A204.1 (cell line): Measurements from ENCODE around the gene ARMH2.

Experiments used
- FAIRE-seq: peaks from 2 replicates; lab custom pipeline; 2012; peaks lifted over from hg19 to GRCh38; lab: Jason Lieb, UNC

The ARMH2 gene

DNA sequence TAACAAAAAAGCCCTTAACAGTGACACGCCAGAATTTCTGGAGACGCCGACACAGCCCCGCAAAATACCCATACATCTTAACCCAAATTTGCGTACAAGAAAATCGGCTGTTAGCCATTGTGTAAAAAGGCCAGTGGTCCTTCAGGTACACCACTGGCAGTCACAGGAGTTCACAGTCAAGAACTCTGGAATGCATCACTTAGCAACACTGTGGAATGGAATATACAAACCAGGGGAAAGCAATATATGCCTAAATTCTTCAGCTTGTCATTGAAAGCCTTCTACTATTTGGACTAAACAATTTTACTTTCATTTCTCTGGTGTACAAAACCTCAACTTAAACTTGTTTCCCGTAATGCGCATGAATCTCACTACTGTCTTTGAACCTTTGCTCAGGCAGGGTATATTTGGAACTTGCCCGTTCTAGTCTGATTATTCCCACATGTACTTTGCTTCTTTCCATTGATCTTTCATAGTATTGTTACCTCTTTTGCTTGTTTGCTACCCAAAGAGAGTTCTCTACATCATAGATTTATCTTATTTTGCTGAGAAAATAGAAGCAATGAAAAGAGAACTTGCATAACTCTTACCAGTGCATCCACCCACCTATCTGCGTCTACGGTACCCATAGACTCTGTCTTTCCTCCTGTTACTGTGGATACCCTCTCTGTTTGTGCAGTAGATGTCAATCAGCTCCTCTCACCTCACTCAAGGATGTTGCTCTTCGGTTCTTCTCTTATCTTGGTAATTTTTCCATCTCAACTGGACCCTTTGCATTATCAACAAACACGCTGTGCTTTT, at the start of gene ARMH2:
TSS of gene ARMH2 (minus strand) at position 178 of the 801 bp plus-strand sequence. CDS start at position 118, 60 bp downstream.
- FAIRE-seq = no peak

DNA sequence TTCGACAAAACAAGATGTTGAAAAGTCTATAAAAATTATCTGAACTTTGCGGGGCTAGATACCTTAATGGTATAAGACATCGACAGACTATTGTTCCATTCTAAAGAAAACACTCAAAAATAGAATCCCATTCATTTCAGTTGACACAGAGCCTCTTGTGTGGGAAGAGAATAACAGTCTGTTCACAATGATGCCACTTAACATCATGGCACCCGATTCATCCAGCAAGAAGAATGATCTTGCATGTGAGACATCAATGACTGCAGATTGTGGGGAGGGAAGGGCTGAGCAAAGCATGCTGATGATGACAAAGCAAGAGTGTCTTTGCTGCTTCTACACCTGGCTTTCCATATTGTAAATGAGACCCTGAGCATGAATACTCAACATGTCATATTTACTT, 49.7 kb upstream of the ARMH2 start:
- no peak for FAIRE-seq

DNA sequence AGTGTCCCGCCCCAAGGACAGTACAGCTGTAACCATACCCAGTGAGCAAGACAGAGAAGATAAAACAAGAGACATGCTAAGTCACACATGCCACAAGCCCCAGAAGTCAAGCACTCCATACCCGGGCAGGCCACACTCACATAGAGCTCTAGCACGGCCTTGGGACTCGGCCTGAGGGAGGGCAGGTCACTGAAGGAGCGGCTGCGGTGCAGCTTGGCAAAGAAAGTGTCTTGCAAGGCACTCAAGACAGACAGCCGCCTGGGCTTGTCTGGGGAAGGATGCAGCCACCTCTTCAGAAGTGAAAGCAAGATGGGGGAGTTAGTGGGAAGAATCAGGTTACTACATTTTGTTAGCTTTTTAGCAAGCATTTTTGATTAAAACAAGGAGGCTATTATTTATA, 48.7 kb upstream of the ARMH2 start:
- no peak for FAIRE-seq

DNA sequence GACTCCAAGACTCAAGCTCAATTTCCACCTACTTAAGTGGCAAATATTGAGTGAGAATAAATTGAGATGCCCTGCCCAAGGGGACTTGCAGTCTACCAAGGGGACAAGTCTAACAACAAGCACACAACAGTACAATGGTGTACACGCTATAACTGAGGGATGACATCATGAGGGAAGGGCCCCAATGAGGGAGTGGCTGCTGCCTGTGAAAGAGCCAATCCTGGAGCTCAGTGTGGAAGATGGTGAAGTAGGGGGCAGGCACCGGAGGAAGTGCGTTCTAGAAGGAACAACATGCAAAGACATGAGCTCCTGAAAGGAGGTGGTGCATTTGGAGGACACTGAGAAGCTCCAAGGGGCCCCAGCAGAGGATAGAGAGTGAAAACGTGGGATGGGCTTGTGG, 46.9 kb upstream of the ARMH2 start:
- FAIRE-seq = no peak

DNA sequence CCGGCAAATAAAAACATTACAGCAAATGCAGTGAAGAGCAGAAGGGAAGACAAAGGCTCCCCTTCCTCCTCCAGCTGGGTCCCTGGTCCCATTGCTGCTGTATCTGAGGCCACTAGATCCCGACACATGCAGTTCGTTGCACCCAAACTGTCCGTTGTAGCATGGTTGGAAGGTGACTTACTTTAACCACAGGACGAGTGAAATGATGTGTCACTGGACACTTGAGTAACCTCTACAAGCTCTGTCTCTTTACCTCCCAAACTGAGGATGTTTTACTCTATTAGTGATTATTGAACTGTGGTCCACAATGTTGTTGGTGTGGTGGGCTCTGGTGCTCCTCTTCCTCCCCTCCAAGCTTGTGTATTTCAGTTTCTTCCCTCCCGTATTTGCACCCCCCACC, 46.2 kb upstream of the ARMH2 start:
- FAIRE-seq = no peak

DNA sequence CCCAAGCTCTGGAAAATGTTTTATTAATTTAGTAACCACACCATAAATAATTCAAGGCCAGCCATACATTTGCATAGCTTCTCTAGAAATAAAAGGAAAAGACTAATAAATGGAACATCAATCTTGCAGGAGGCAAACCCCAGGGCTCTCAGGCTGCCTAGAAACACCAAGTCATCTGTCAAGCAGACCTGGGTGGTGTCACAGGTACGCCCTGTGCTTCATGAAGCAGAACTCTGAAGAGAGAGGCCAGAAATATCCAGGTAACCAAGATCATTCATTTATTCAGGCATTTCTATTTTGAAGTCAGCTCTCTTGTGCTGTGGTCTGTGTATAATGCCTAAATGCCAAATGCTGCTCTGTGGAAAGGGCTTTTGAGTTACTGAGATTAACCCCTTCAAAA, 45.3 kb upstream of the ARMH2 start:
- FAIRE-seq = no peak

DNA sequence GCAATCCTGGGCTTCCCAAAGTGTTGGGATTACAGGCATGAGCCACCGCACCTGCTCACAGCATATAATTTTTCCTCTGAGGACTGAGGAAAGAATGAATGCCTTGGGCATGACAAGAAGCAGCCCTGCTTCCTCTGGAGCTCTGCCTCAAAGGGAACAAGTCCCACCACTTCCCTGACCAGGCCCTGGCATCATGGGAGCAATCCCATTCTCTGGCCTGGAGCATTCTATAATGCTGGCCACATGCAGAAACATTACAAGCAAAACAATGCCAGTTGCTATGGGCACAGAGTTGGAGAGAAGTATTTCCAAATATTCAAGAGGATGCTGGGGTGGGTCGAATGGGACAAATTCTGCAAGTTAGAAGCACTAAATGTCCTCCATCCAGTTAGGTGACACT, 41.5 kb upstream of the ARMH2 start:
- no peak for FAIRE-seq

DNA sequence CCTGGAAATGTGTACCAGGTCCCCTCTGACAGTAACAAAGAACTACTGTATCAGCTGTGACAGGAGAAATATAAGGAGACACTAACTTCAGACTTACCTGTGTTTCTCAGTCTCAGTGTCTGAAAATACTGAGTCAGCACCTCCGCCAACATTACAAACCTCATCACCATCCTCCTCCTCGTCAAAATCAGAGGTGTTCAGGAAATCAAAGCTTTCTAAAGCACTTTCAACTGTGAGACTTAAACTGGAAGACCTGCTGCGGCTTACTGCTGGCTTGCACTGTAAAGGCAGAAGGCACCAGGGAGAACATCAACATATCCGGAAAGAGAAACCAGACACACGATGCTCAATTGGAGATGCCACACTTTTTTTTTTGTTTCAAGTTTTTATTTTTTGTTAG, 40.3 kb upstream of the ARMH2 start:
- no peak for FAIRE-seq

DNA sequence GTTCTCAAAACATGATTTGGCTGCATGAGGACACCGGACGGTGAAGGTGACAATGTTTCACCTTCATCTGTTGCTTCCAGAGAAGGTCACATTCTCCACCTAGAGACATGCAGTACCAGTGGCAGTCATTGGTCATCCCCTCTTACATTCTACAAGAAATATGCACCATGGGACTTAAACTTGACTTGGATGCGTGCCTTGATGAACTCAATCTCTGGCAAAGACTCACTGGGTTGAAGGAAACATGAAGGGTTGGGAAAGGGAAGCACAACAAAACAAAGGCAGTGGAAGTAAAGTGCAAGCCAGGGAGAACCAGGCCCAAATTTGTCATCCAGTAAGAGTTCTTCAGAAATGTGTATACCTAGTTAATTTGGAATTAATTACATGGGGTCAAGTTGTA, 39.4 kb upstream of the ARMH2 start:
- FAIRE-seq = no peak

DNA sequence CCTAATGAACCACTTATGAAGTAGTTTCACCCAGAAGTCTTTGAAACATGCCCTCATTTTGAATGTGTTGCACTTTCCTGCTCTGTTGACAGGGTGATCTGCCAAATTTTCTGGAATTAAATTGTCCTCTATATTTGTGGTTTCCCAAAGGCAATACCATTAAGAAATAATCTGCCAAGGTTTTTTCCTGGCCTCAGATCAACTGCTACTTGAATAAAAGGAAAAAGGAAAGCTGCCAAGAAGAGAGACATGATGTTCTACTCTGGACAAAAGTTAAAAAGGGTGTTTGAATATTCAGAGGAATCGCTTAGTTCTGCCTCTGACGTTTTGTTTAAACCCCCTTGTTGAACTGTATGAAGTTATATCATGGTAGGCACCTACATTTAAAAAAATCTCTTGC, 37.4 kb upstream of the ARMH2 start:
- FAIRE-seq = no peak

DNA sequence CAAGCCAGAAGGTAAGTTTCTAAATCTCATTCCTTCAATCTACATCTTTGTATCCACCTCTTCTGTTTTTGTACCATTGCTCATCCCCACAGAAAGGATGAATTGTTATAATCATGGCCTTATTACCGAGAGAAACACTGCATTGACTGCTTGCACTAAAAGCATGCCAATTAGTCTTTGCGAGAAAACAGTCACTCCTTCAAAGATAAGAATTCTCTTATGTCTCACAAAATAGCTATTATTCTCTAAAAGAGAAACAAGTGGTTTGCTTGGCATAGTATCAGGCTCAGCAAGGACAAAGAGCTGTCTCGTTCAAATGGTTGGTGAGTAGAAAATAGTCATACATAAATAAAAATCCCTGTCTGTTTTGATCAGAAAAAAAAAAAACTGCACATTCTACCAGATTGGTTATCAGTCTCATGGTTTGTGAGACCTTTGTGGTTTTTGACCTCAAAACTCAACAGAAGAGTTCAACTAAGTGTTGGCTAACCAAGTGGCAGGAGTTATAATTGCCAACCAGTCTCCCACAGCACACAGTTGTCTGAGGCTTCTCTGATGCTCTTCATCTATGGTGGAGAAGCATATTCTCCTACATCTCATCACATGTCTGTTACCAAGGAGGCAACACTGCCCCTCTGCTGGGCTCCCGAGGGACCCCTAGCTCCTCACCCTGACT, 35.1 kb upstream of the ARMH2 start:
- FAIRE-seq = no peak

DNA sequence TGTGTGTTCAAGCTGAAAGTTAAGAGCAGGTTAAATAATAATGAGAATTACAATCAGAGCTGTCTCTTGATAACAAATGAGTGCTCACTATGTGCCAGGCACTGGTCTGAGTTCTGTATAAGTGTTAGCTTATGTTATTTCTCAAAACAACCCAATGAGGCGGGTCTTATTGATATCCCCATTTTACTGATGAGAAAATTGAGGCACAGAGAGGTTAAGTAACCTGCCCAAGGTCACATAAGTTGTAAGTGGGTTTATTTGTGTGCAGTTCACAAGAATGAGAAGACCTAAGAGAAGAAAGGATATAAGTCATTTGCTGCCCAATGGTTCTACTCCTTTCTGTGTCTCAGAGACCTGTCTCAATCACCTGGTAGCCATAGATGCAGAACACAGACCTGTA, 34.1 kb upstream of the ARMH2 start:
- no peak for FAIRE-seq

DNA sequence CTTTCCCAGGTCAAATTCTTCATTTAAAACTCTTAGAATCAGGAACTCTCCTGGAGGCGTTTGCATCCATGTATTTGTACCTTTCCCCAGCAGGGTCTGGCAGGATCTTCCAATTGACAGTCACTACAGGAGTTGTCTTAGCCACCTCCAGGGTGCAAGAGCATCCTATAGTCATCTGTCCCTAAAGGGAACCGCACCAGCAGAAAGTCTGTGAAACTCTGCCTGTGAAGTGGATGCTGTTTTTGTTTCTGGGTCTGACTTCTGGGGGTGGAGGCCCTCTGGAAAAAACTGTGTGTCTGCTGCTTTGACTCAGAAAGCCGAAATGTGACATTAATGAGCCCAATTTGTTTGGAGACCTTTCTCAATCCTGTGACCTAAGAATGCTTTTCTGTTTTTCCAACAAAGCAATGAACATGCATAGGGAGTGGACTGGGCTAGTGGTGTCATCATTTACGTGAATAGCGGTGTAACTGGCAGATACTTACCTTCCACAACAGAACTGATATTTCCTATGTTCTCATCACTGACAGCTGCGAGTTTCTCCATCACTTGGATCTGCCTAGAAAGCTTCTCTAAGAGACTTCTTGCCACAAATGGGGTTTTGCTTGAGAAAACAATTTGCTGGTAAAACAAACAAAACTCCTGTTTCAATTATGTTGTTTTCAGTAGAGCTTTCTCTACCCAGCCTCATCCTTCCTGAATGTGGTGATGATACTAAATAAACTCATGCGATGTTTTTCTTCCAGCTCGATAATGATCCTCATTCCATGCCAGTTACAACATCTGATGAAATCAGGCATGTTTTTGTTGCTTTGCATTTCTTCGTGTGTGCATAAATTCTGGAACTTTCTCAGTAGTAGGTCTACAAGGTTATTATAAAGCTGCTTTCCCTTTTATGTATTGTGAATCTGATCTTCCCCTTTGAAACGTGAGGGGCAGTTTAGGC, 33.3 kb upstream of the ARMH2 start:
- no peak for FAIRE-seq

DNA sequence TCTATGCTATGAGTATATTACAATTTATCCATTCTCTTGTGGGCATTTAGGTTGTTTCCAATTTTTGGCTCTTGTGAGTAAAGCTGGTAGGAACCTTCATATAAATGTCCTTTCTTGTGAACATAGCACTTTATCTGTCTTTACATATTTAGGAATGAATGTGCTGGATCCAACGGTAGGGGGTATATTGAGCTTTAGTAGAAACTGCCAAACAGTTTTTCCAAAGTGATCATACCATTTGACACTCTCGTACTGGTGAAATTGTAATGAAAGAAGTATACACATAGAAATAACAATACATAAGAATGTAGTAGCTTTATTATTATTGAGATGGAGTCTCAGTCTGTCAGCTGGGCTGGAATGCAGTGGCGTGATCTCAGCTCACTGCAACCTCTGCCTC, 30.9 kb upstream of the ARMH2 start:
- FAIRE-seq = no peak

DNA sequence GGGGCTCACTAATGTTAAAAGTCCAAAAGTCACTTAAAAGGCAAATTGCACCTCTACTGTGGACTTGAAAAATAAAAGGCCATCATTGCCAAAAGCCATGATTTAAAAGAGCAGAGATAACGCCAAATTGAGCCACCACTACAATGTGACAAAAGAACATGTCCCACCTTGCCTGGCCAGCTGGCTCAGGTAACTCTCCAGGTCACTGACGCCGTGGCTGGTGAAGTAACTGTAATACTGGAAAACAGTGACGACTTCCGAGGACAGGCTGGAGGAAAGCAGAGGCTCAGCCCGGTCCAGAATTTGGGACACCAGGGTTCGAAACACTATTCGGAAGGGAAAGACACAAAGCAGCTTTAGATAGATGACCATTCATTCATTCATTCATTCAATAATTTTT, 29.3 kb upstream of the ARMH2 start:
- FAIRE-seq = no peak

DNA sequence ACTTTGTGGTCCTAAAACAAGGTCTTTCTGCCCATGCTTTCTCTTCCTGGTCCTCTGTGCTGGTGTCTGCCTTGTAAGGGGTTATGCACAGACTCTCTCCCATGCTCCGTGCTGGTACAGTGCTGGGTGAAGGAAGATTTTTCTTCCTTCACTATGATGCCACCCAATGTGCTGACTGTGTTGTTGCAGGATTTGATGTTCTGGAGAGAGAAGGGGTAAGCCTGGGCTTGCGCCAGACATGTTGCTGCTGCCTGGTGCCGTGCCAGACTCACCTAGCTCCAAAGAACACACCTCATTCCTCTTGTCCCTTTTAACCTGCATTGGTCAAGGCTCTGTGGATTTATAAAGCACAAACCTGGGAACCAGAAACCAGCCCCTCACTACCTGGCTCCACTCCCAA, 28.4 kb upstream of the ARMH2 start:
- FAIRE-seq = no peak

DNA sequence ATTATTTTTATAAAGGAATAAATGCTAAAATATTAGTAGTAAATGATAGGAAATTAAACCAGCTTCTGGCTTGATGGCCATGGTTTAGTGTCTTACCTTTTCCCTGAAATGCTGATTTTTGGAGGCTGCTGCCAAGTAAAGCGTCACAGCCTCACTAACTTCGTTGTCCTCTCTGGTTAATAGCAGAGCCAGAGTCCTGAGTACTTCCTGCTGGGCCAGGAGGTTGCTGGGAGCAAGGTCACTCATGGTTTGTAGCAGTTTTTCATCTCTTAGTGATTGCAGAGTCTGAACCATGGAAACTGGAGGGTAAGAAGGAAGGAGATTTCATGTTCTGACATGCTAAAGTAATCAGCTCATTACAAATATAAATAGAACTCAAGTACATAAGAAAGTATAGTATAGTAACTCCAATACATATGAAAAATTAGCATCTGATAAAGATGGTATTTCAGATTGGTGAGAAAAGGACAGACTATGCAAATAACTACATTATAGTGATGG, 26.5 kb upstream of the ARMH2 start:
- FAIRE-seq = no peak

DNA sequence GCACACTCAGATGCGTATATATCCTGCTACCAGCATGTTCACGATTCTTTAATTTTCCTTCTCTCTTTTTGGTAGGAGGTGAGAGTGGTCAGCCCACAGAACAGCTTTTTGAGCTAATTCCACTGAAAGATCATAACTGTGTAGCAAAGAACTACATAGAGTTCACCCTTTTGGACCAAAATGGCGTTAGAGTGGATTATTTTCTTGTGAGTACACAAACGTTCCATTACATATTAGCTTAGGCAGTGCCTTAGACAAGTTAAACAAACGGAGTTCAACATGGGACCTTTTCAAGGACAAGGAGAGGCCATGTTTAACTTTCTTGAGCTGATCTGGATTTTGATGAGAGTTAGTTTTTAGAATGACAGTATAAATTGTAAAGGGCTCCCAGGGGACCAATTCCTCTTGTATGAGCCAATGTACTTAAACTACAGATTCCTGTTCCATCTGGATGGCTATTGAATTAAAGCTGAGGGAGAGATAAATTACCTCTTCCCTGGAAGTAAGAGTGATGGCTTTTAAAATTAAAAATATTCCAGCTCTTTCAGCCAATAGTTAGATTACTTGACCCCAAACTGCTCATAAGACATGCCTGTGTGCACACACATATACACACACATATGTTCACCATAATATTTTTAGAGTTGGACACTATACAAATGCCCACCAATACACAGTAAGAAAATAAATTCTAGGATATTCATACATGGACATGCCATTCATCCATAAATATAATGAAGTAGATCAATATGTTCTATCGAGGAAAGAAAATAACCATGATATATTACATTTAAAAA, 25.6 kb upstream of the ARMH2 start:
- FAIRE-seq = no peak

DNA sequence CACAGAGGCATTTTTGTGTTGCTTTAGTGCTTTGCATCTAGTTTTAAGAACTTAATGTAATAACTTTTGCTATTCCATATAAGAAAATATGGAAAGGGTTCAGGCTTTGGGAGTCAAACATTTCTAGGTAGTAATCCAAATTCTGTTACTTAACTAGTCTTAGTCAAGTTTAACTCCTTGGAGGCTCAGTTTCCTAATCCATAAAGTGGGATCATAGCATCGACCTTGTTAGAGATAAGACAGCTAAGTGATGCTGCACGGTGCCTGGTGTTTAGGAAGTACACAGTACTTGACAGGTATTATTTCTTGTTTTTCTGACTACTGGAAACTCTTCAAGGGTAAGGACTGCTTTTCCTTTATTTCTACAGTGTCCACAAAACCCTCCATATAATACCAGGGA, 24.5 kb upstream of the ARMH2 start:
- no peak for FAIRE-seq

DNA sequence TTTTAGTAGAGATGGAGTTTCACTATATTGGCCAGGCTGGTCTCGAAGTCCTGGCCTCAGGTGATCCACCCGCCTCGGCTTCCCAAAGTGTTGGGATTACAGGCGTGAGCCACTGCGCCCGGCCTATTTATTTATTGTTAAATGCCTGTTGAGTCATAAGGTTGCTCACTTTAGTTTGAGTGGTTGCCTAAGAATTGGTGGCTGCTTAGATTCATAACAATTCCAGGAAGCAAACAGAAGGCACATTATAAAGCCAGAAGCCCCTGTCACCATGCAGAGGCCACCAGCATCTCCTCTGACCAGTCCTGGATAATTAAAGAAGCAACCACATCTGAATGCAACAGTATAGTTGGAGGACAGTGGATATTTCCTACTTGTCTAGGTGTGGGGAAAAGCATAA, 24.0 kb upstream of the ARMH2 start:
- no peak for FAIRE-seq

DNA sequence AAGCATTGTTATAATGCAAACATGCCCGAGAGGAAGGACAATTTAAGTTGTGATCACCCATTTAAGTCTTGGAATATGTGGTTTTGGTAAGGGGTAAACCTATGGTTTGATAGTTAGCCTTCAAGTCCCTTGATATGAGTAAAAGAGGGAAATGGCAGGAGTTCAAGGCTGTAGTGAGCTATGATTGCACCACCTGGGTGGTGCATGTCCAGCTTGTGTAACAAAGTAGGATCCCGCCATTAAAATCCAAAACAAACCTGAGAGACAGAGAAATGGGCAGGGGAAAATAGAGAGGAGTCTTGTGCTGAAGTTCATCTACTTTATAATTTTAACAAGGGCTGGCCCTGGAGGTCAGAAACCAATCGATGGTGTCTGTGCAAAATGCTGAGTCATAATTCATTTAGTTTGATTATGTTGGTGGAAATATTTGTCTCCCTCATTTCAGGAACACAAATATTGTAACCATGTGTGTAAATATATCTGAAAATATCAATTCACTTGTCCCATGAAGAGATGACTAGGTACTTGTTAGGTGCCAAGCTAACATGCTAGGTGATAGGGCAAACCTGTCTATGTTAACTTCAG, 23.2 kb upstream of the ARMH2 start:
- FAIRE-seq = no peak

DNA sequence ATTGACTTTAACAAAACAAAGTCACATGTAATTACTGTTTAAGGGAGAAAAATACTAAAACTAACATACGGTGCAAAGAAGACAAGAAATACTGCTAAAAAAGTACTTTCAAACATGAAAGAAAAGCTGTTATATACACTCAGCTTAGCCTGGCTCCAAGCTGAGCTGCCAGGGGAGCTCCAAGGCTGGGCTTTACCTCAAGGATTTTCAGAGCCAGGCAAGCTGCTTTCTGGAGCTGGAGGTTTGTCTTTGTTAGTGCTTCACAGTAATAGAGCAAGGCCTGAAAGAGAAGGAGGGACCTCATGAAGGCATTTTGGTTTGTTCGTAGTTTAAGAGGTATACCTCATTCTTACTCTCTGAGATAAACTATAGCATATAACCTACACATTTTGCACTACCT, 19.6 kb upstream of the ARMH2 start:
- FAIRE-seq = no peak
